PC-9 (cell line): Measurements from ENCODE around the gene EXOC4. TPM values are rescaled to one million over a fixed set of nuclear protein-coding genes. Genes with fewer than 3 reads are reported as not detected.

Source experiments
- BruUV-seq: library from RNA; stranded (reverse); fragments of 400-500 nt; replicated peaks from 2 replicates; lab custom pipeline; 2021; lab: Mats Ljungman, UMichigan
- CTCF ChIA-PET: fragments of 300-600 bp; sonication (Branson Sonifier 250); formaldehyde crosslinking; loops from one replicate; lab custom pipeline; 2022; ENCODE audit warnings: antibody characterized with exemption; lab: Charles Lee
- POLR2A ChIA-PET: fragments of 300-600 bp; sonication (Branson Sonifier 250); formaldehyde crosslinking; loops from one replicate; lab custom pipeline; 2022; ENCODE audit warnings: antibody characterized with exemption; ENCODE audit not compliant: unreplicated experiment; lab: Charles Lee
- DNase-seq, 2 experiments: peaks; one replicate each; pipeline versions ENCODE4 v3.0.0 to v3.0.0-alpha.2; 2015 to 2022; ENCODE audit warnings: mixed read lengths in 1 of 2
- H2AFZ ChIP-seq: fragments of 200-600 bp; sonication (generic); 2 replicates; pipeline ENCODE4 v1.8.1; 2017; ENCODE audit warnings: antibody characterized with exemption
- H3F3A ChIP-seq: fragments of 200-600 bp; sonication (generic); 2 replicates; pipeline ENCODE4 v1.8.1; 2017; ENCODE audit warnings: antibody characterized with exemption, mild to moderate bottlenecking, low read depth; ENCODE audit not compliant: insufficient read depth
- H3K27ac ChIP-seq: fragments of 200-600 bp; sonication (generic); 2 replicates; pipeline ENCODE4 v1.6.1; 2016; ENCODE audit warnings: mixed run types
- H3K27me3 ChIP-seq: fragments of 200-600 bp; sonication (generic); 2 replicates; pipeline ENCODE4 v1.6.1; 2016; ENCODE audit warnings: low read depth, mixed run types; ENCODE audit not compliant: insufficient read depth
- H3K36me3 ChIP-seq: fragments of 200-600 bp; sonication (generic); 2 replicates; pipeline ENCODE4 v1.6.1; 2016; ENCODE audit warnings: low read depth, mixed run types
- H3K4me1 ChIP-seq: fragments of 200-600 bp; sonication (generic); replicated peaks from 2 replicates; pipeline ENCODE4 v1.6.1; 2016; ENCODE audit warnings: mixed run types; ENCODE audit not compliant: insufficient read depth
- H3K4me2 ChIP-seq: fragments of 200-600 bp; sonication (generic); 2 replicates; pipeline ENCODE4 v1.6.1; 2017; ENCODE audit warnings: mixed run types
- H3K4me3 ChIP-seq: fragments of 200-600 bp; sonication (generic); 2 replicates; pipeline ENCODE4 v1.6.1; 2016; ENCODE audit warnings: mixed run types
- H3K79me2 ChIP-seq: fragments of 200-600 bp; sonication (generic); 2 replicates; pipeline ENCODE4 v1.6.1; 2017; ENCODE audit warnings: low read depth, mixed run types
- H3K9me2 ChIP-seq: fragments of 200-600 bp; sonication (generic); 2 replicates; pipeline ENCODE4 v1.8.1; 2017; ENCODE audit warnings: mild to moderate bottlenecking; ENCODE audit not compliant: insufficient read depth
- H3K9me3 ChIP-seq: fragments of 200-600 bp; sonication (generic); 2 replicates; pipeline ENCODE4 v1.8.1; 2016; ENCODE audit warnings: low read depth; ENCODE audit not compliant: insufficient read depth
- H4K20me1 ChIP-seq: fragments of 200-600 bp; sonication (generic); 2 replicates; pipeline ENCODE4 v1.8.1; 2017; ENCODE audit not compliant: insufficient read depth
- EZH2 ChIP-seq: fragments of 200-600 bp; sonication (generic); IDR thresholded peaks from 2 replicates; pipeline ENCODE4 v1.8.0; 2017; ENCODE audit warnings: antibody characterized with exemption, low read depth
- intact Hi-C: fragments of 100-400 bp; cut with micrococcal nuclease; formaldehyde crosslinking; loops from one replicate; pipeline ENCODE4 v1.10.0; 2022; ENCODE audit not compliant: unreplicated experiment
- total RNA-seq: library from RNA; stranded (reverse); gene quantifications from 2 replicates; pipeline ENCODE4 v1.2.3, GENCODE V29; 2021
- TF ChIP-seq, protein P1 (sequence below): fragments of 200-600 bp; sonication (generic); conservative IDR thresholded peaks from 2 replicates; pipeline ENCODE4 v1.6.1; 2017; ENCODE audit warnings: mixed run types, antibody characterized with exemption, mild to moderate bottlenecking, moderate library complexity

EXOC4 gene
- total RNA-seq, 1 experiment from 2014 or later = 101 TPM

DNA sequence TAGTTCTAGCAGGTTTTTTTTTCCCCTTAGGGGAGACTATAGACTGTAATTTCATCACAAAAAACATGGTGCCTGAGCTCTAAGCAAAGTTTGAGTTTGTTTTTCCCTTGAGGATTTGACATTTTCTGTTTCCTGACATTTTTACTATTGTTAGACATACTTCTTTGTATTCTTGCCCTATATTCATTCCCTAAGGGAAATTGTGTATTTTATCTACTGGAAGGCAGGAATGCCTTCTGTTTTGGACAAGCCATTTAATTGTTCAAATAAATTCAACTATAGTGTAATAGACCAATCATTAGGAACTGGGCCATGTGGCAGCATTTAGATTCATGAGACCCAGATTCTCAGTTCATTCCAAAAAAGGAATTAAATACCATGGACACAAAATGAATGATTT is 335.0 kb downstream of the EXOC4 start:
- no peaks in the 10 kb centered on the region for H3K4me1 ChIP-seq
- no peak overlapping the region for H3K4me3 ChIP-seq
- ChIA-PET POLR2A (no interaction called here), CTCF (no interaction called here)
- intact Hi-C loops = no loop called here
- no peak overlapping the region for H3K27ac ChIP-seq
- no peaks in the 10 kb centered on the region; the same call in none of the 2 replicates for H4K20me1 ChIP-seq
- H2AFZ ChIP-seq = no peak overlapping the region
- H3K9me2 ChIP-seq = no peaks in the 10 kb centered on the region
- DNase-seq = no peak
- TF ChIP-seq, protein P1, sequence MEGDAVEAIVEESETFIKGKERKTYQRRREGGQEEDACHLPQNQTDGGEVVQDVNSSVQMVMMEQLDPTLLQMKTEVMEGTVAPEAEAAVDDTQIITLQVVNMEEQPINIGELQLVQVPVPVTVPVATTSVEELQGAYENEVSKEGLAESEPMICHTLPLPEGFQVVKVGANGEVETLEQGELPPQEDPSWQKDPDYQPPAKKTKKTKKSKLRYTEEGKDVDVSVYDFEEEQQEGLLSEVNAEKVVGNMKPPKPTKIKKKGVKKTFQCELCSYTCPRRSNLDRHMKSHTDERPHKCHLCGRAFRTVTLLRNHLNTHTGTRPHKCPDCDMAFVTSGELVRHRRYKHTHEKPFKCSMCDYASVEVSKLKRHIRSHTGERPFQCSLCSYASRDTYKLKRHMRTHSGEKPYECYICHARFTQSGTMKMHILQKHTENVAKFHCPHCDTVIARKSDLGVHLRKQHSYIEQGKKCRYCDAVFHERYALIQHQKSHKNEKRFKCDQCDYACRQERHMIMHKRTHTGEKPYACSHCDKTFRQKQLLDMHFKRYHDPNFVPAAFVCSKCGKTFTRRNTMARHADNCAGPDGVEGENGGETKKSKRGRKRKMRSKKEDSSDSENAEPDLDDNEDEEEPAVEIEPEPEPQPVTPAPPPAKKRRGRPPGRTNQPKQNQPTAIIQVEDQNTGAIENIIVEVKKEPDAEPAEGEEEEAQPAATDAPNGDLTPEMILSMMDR = no peak
- TF ChIP-seq EZH2 = no peak
- no peak overlapping the region for H3K4me2 ChIP-seq
- no peaks in the 10 kb centered on the region for H3K9me3 ChIP-seq
- H3K36me3 ChIP-seq = no peaks in the 10 kb centered on the region
- no peaks in the 10 kb centered on the region for H3F3A ChIP-seq
- H3K27me3 ChIP-seq = no peaks in the 10 kb centered on the region
- no TSS peak for BruUV-seq
- H3K79me2 ChIP-seq = no peaks in the 10 kb centered on the region

DNA sequence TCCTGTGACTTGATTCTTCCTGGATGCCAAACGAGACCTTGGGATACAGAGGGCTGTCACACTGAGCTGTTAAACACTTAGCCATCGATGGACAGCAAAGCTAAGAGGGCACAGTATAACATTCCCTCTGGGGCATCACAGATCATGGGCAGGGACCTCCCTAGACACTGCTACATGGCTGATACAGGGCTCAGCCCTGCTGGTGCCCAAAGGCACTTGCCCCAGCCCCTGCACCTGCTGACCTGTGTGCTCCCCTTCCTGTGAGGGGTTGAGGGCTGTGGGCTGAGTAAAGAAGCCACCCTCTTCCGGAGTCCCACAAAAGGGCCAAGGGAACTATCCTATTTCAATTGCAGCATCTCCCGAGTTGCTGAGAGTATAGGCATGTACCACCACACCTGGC is 337.9 kb downstream of the EXOC4 start:
- H3K79me2 ChIP-seq = no peaks in the 10 kb centered on the region
- intact Hi-C loops = no loop called here
- no peaks in the 10 kb centered on the region for H3K9me3 ChIP-seq
- no peaks in the 10 kb centered on the region for H3K36me3 ChIP-seq
- POLR2A ChIA-PET = no interaction called here
- H3K9me2 ChIP-seq = no peaks in the 10 kb centered on the region
- no peak overlapping the region for H2AFZ ChIP-seq
- DNase-seq = no peak
- no peaks in the 10 kb centered on the region for H3K4me1 ChIP-seq
- no peak overlapping the region for H3K4me2 ChIP-seq
- TF ChIP-seq, protein P1 = no peak
- no peak for TF ChIP-seq EZH2
- no TSS peak for BruUV-seq
- H4K20me1 ChIP-seq = no peaks in the 10 kb centered on the region; the same call in none of the 2 replicates
- no peak overlapping the region for H3K4me3 ChIP-seq
- no peaks in the 10 kb centered on the region for H3K27me3 ChIP-seq
- CTCF ChIA-PET = no interaction called here
- no peaks in the 10 kb centered on the region for H3F3A ChIP-seq
- H3K27ac ChIP-seq = no peak overlapping the region

DNA sequence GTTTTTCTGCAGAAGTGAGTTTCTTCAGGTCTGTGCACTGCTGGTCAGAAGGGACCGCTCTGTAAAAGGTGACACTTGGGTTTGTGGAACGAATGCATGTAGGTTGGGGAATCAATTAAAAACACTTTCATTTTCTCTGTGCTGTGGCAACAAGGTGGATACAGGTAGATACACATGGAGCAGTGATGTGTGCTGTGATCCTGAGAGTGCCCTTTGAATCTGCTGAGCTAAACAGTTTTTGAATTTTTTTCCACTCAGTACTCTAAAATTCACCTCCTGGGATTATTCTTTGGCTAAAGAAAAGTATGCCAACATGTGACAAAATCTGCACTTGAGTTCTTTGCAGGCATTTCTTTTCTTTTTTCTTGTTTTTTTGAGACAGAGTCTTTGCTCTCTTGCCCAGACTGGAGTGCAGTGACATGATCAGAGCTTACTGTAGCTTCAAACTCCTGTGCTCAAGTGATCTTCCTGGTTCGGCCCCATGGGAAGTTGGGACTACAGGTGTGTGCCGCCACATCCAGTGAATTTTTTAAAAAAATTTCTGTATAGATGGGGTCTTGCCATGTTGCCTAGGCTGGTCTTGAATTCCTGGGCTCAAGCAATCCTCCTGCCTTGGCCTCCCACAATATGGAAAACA is 338.9 kb downstream of the EXOC4 start:
- no peak for DNase-seq
- Histone ChIP-seq H3K9me3 (no peaks in the 10 kb centered on the region), H2AFZ (no peak overlapping the region), H4K20me1 (no peaks in the 10 kb centered on the region; the same call in 1 of the 2 replicates), H3K27ac (no peak overlapping the region), H3K4me3 (no peak overlapping the region), H3K36me3 (no peaks in the 10 kb centered on the region), H3K4me1 (no peaks in the 10 kb centered on the region), H3K4me2 (no peak overlapping the region), H3K9me2 (no peaks in the 10 kb centered on the region), H3F3A (no peaks in the 10 kb centered on the region), H3K79me2 (no peaks in the 10 kb centered on the region), H3K27me3 (no peaks in the 10 kb centered on the region)
- no peak for TF ChIP-seq EZH2
- TF ChIP-seq, protein P1 = no peak
- ChIA-PET POLR2A (no interaction called here), CTCF (no interaction called here)
- intact Hi-C loops = no loop called here
- BruUV-seq = no TSS peak
